HL-60 (cell line): Measurements from ENCODE around the gene TMEM108.

Experiments
- DNase-seq, 2 experiments: peaks; one replicate each; pipeline ENCODE4 v3.0.0-alpha.2; 2010 to 2020; ENCODE audit warnings: low read depth in 1 of 2, low spot score in 1 of 2
- H3K27ac ChIP-seq: fragments of 250-450 bp; sonication (Bioruptor Pico); replicated peaks from 2 replicates; pipeline ENCODE4 v1.5.1; 2020; ENCODE audit warnings: mild to moderate bottlenecking, moderate library complexity
- H3K27me3 ChIP-seq: fragments of 250-450 bp; sonication (Bioruptor Pico); 2 replicates; pipeline ENCODE4 v1.5.1; 2021; ENCODE audit warnings: mild to moderate bottlenecking, moderate library complexity; ENCODE audit not compliant: insufficient read depth, poor library complexity, severe bottlenecking
- H3K4me3 ChIP-seq: replicated peaks from 2 replicates; pipeline ENCODE4 v1.5.1; 2011; ENCODE audit warnings: mild to moderate bottlenecking, control low read depth, low read length; ENCODE audit not compliant: insufficient read depth
- GABPA ChIP-seq: IDR thresholded peaks from 2 replicates; pipeline ENCODE4 v1.6.1; 2012; ENCODE audit warnings: low read depth
- POLR2AphosphoS5 ChIP-seq: IDR thresholded peaks from 2 replicates; pipeline ENCODE4 v1.6.1; 2012; ENCODE audit warnings: low read depth
- SPI1 ChIP-seq: IDR thresholded peaks from 2 replicates; pipeline ENCODE4 v1.6.1; 2012; ENCODE audit warnings: low read depth, mild to moderate bottlenecking, borderline replicate concordance
- TF ChIP-seq, protein P1 (sequence below): IDR thresholded peaks from one replicate; pipeline ENCODE4 v1.5.1; 2011; ENCODE audit warnings: low read length, control low read depth, inconsistent platforms; ENCODE audit not compliant: insufficient read depth
- TF ChIP-seq, protein P2 (sequence below): IDR thresholded peaks from 2 replicates; pipeline ENCODE4 v1.6.1; 2012; ENCODE audit warnings: low read depth; ENCODE audit not compliant: insufficient replicate concordance

TMEM108 gene

DNA sequence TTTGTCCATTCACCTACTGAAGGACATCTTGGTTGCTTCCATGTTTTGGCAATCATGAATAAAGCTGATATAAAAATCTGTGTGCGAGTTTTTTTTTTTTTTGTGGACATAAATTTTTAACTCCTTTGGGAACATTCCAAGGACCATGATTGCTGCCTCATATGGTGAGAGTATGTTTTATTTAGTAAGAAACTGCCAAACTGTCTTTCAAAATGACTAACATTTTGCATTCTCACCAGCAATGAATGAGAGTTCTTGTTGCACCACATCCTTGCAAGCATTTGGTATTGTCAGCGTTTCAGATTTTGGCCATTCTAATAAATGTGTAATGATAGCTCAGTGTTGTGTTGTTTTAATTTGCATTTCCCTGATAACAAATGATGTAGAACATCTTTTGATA, 12.7 kb downstream of the TMEM108 start:
- Histone ChIP-seq H3K27me3 (no peaks in the 10 kb centered on the region), H3K27ac (no peak overlapping the region), H3K4me3 (no peak overlapping the region)
- DNase-seq: no peak
- TF ChIP-seq, protein P1, sequence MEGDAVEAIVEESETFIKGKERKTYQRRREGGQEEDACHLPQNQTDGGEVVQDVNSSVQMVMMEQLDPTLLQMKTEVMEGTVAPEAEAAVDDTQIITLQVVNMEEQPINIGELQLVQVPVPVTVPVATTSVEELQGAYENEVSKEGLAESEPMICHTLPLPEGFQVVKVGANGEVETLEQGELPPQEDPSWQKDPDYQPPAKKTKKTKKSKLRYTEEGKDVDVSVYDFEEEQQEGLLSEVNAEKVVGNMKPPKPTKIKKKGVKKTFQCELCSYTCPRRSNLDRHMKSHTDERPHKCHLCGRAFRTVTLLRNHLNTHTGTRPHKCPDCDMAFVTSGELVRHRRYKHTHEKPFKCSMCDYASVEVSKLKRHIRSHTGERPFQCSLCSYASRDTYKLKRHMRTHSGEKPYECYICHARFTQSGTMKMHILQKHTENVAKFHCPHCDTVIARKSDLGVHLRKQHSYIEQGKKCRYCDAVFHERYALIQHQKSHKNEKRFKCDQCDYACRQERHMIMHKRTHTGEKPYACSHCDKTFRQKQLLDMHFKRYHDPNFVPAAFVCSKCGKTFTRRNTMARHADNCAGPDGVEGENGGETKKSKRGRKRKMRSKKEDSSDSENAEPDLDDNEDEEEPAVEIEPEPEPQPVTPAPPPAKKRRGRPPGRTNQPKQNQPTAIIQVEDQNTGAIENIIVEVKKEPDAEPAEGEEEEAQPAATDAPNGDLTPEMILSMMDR: no peak
- TF ChIP-seq, protein P2, sequence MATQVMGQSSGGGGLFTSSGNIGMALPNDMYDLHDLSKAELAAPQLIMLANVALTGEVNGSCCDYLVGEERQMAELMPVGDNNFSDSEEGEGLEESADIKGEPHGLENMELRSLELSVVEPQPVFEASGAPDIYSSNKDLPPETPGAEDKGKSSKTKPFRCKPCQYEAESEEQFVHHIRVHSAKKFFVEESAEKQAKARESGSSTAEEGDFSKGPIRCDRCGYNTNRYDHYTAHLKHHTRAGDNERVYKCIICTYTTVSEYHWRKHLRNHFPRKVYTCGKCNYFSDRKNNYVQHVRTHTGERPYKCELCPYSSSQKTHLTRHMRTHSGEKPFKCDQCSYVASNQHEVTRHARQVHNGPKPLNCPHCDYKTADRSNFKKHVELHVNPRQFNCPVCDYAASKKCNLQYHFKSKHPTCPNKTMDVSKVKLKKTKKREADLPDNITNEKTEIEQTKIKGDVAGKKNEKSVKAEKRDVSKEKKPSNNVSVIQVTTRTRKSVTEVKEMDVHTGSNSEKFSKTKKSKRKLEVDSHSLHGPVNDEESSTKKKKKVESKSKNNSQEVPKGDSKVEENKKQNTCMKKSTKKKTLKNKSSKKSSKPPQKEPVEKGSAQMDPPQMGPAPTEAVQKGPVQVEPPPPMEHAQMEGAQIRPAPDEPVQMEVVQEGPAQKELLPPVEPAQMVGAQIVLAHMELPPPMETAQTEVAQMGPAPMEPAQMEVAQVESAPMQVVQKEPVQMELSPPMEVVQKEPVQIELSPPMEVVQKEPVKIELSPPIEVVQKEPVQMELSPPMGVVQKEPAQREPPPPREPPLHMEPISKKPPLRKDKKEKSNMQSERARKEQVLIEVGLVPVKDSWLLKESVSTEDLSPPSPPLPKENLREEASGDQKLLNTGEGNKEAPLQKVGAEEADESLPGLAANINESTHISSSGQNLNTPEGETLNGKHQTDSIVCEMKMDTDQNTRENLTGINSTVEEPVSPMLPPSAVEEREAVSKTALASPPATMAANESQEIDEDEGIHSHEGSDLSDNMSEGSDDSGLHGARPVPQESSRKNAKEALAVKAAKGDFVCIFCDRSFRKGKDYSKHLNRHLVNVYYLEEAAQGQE: no peak
- TF ChIP-seq GABPA (no peak), SPI1 (no peak), POLR2AphosphoS5 (no peak)

DNA sequence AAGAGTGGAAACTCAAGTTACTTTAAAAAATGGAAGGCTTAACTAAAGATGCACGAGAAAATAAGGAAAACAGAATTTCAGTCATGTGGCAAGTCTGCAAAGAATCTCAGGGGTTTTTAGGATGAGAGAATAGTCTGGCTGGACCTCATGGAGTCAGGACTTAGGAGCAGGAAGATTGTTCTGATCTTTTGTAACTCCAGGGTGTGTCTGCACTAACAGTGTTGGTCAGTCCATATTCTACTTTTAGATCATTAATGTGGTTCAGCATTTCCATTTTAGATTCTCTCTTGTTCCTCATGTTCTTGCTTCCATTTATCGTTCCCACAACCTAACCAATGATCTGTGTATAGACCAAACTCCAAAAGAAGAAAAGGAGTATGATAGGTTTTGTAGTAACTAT, 15.3 kb downstream of the TMEM108 start:
- Histone ChIP-seq H3K4me3 (no peak overlapping the region), H3K27me3 (no peaks in the 10 kb centered on the region), H3K27ac (no peak overlapping the region)
- no peak for DNase-seq
- TF ChIP-seq SPI1 (no peak), GABPA (no peak), POLR2AphosphoS5 (no peak)
- TF ChIP-seq, protein P2: no peak
- TF ChIP-seq, protein P1: no peak

DNA sequence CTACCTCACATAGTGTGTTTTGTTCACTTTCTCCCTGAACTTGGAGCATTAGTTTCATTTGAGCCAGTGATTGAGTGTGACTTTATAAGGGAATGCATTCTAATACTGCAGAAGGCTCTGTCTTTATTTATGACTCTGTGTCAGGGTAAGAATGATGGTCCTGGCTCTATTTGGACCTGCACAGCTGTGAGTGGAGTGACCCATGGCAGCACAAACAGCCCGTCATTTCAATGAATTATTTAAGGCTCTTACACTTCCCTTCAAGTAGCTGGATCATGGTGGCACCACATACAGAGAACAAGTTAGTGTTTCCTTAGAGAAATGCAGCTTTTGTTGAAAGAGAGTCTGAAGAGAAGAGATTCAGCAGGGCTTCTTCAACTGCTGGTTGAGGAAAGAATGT, 16.4 kb downstream of the TMEM108 start:
- TF ChIP-seq GABPA: no peak
- TF ChIP-seq SPI1: no peak
- TF ChIP-seq, protein P1: no peak
- H3K27ac ChIP-seq: no peak overlapping the region
- no peaks in the 10 kb centered on the region for H3K27me3 ChIP-seq
- no peak for DNase-seq
- H3K4me3 ChIP-seq: no peak overlapping the region

DNA sequence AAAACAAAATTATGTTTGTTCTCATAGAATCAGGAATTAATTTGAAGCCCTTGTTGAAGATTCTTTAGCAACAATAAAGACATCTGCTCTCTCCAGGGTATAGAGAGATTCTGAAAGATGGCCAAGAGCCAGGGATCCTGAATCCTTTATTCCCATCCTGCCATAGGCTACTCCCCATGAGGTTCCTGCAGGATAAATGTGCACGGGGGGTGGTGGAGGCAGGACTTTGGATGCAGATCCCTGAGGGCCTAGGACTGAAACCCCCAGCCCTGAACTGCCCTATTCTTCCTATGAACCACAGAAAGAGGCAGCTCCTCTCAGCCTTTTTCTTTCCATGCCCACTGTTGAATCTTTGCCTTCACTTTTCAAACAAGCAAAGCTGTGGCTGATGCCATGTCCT, 17.1 kb downstream of the TMEM108 start:
- DNase-seq: no peak
- TF ChIP-seq SPI1 (no peak), GABPA (no peak), POLR2AphosphoS5 (no peak)
- TF ChIP-seq, protein P2: no peak
- no peak overlapping the region for H3K27ac ChIP-seq
- no peaks in the 10 kb centered on the region for H3K27me3 ChIP-seq
- no peak overlapping the region for H3K4me3 ChIP-seq
